Sciatic nerve (tissue), 2 donors: ENCODE results near the gene MED6. TPM values are rescaled to one million over a fixed set of nuclear protein-coding genes. Genes with fewer than 3 reads are reported as not detected.

Experiments used
- ATAC-seq: fragments of 200-7000 bp; cut with Tn5 transposase; one replicate; pipeline ENCODE4 v1.9.1; 2020; ENCODE audit warnings: mild to moderate bottlenecking, moderate library complexity
- DNase-seq: peaks from one replicate; pipeline ENCODE4 v3.0.0-alpha.2; 2020; ENCODE audit warnings: low spot score
- intact Hi-C: fragments of 100-400 bp; cut with DNase I; formaldehyde crosslinking; loops from one replicate; pipeline ENCODE4 v1.14.2; 2022
- total RNA-seq: library from RNA; stranded (reverse); fragmentation: NEBNext Ultra II Directional; extraction: Animal tissue kit (Norgen Biotek cat#: 25700); gene quantifications from one replicate; pipeline ENCODE4 v1.2.1, GENCODE V29; 2021
- donor health status: DM: no; HTN: no; CAD: no.
- donor health status: DM: no; HTN: no; CAD: no.

The MED6 gene
- total RNA-seq, result 44.7 TPM

- DNase-seq (peak; percentile 95), ATAC-seq (peak; percentile 100)
- intact Hi-C loops, result no loop called here
Observed at GRCh38 chr14:70600382-70601157, at the start of gene MED6. Gene MED6 (minus strand): TSS chr14:70600655. CDS start chr14:70600637, 18 bp downstream.

GRCh38 chr14:70649803-70650202, 49.3 kb upstream of the MED6 start:
- ATAC-seq, result no peak

GRCh38 chr14:70648346-70648745, 47.9 kb upstream of the MED6 start:
- no peak for DNase-seq
- ATAC-seq, result no peak
- intact Hi-C loops, result no loop called here

More at GRCh38 chr14:70649803-70650202, 49.3 kb upstream of the MED6 start:
- no peak for DNase-seq
- intact Hi-C loops, result no loop called here

GRCh38 chr14:70646705-70647104, 46.2 kb upstream of the MED6 start:
- intact Hi-C loops, result no loop called here
- ATAC-seq (no peak), DNase-seq (no peak)

- DNase-seq (no peak), ATAC-seq (no peak)
- intact Hi-C loops, result no loop called here
Observed at GRCh38 chr14:70645892-70646291, 45.4 kb upstream of the MED6 start.

DNA sequence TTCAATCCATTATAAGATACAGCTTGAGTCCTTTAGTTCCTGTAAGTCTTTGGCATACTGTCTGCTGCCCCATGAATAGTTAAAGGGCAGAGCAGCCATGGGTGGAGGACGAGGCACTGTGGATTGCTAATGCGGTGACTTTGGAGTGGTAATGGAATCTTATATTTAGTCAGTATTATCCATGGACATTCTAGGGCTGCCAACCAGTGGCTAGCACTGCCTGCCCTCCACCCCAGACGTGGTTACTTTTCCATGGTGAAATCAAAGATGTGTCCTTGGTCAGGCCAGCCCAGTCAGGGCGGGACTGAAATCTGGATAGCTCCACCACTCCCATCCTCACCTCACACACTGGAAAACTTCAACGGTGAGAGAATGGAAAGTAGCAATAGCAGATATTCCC, 43.5 kb upstream of the MED6 start:
- DNase-seq (no peak), ATAC-seq (no peak)
- intact Hi-C loops, result no loop called here

DNA sequence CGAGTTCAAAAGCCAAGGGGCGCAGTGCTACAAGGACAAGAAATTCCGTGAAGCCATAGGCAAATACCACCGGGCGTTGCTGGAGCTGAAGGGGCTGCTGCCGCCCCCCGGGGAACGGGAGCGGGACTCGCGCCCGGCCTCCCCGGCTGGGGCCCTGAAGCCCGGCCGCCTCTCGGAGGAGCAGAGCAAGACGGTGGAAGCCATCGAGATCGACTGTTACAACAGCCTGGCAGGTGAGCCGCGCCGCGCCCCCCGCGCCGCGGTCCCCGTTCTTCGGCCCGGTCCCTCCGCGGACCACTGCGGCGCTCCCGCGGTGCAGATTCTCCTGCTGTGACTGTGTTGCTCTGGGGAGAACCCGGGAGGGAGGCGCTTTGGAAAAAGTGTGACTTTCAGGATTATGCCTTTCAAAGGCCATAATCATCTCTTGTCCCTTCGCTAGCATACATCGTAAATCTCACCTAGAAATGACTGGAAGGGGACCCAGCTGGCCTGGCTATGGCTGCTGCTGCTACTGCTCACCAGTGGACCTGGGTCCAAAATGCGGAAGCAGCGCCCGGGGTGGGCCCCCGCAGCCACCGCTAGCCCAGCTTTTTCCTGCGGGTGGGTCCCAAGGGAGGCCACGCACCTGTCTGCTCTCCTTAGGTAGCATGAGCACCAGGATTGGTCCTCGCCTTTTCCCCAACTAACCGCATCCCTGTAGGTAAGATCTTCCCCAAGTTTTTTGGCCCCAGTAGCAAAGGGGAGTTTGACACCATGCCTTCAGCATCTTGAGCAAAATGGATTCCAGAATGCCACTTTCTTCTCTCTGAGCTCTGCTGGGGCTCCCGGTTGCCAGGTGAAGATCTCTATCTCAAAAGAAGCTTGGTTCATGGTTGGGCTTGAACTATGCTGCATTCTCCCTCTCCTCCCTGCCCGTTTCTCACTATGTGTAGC, 42.1 kb upstream of the MED6 start:
- ATAC-seq (no peak), DNase-seq (no peak)
- intact Hi-C loops, result no loop called here

DNA sequence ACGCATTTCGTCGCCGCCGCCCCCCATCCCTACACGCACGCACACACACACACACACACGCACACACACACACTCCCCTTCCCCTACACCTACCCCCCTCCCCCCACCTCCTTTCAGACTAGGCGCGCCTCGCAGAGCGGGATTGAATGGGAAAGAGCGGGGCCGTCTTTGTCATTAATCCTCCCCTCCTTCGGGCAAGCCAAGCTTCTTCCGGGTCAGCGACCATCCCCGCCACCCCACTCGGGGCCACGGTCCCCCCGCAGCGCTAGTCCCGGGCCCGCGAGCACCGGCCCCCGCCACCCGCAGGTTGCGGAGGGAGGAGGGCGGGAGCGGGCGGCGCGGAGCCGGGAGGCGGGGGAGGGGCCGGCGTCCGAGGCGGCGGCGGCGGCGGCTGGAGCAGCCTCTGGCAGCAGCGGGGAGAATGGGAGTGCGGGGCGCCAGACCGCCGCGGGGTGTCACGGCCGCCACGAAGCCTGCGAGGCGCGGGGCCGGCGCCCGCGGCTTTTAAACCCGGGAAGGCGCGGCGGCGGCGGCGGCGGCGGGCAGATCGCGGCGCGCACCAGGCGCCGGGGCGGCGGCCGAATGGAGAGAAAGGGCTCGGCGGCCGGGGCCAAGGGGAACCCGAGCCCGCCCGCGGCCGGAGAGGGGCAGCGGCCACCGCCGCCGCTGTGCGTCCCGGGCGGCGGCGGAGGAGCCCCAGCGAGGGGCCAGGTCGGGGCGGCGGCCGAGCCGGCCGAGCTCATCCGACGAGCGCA, 41.3 kb upstream of the MED6 start, which contains the start of gene TTC9:
Gene TTC9, plus strand, starts transcription at position 369 of the 755 bp plus-strand sequence. Its CDS starts 214 bp downstream, at position 583.
- DNase-seq (no peak), ATAC-seq (no peak)
- intact Hi-C loops, result no loop called here

GRCh38 chr14:70640938-70641547, 40.6 kb upstream of the MED6 start:
- DNase-seq, result no peak
- intact Hi-C loops, result no loop called here
- ATAC-seq, result peak; percentile 49

- DNase-seq (no peak), ATAC-seq (no peak)
- intact Hi-C loops, result no loop called here
Observed at GRCh38 chr14:70638416-70638815, 38.0 kb upstream of the MED6 start.

DNA sequence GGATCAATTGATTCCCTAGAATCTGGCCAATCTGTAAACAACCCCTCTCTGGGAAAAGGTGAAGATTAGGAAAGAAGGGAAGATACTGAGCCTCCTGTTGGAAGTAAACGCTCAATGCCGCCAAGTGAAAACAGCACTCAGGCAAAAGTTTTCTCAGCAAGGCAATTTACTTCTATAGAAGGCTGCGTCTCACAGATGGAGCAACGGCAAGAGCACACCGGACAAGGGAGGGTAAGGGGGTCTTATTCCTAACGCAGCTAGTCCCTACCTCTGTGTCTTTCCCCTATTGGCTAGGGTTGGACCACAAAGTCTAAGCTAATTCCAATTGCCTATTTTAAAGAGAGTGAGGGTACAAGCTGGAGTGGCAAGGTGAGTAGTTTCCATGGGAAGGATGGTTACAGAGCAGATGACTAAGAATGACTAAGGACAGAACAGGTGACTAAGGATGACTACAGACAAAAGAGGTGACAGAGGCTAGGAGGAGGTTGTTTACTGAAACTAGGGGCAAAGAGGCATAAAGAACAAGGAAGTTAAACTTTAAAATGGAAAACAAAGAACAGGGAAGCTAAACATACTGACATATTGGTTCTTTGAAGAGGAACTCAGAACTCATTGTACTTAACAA, 35.6 kb upstream of the MED6 start:
- intact Hi-C loops, result no loop called here
- DNase-seq (no peak), ATAC-seq (no peak)

- ATAC-seq, result no peak
- intact Hi-C loops, result no loop called here
- no peak for DNase-seq
Observed at GRCh38 chr14:70631948-70632347, 31.5 kb upstream of the MED6 start.

GRCh38 chr14:70624972-70625371, 24.5 kb upstream of the MED6 start:
- intact Hi-C loops, result loop anchor here (5.0 kb wide), 1 partner anchor 92 kb away; no protein-coding TSS in a partner anchor
- no peak for DNase-seq
- ATAC-seq, result no peak

- DNase-seq (no peak), ATAC-seq (no peak)
- intact Hi-C loops, result loop anchor here (5.0 kb wide), 1 partner anchor 95 kb away; no protein-coding TSS in a partner anchor
Observed at GRCh38 chr14:70622111-70622712, 21.8 kb upstream of the MED6 start.

- no peak for DNase-seq
- ATAC-seq, result no peak
- intact Hi-C loops, result loop anchor here (5.0 kb wide), 1 partner anchor 98 kb away; no protein-coding TSS in a partner anchor
Observed at GRCh38 chr14:70619708-70620107, 19.3 kb upstream of the MED6 start.

GRCh38 chr14:70618314-70618713, 17.9 kb upstream of the MED6 start:
- ATAC-seq, result no peak
- no peak for DNase-seq
- intact Hi-C loops, result no loop called here

DNA sequence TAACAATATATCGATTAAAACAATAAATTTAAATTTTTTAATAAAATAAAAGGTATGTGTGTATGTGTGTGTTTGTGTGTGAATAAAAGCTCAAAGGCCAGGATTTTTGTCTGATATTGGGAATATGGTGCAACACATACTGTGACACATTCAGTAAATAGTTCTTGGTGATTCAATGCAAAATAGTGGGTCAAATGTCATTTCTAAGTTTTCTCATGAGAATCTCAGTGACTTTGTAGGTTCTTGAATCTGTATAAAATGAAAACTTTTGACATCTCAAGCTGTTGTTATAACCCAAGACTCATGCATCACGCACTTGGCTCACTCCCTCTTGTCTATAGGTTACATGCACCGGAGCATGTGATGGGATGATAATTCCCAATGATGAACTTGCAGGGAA, 16.2 kb upstream of the MED6 start:
- DNase-seq (no peak), ATAC-seq (no peak)
- intact Hi-C loops, result no loop called here

DNA sequence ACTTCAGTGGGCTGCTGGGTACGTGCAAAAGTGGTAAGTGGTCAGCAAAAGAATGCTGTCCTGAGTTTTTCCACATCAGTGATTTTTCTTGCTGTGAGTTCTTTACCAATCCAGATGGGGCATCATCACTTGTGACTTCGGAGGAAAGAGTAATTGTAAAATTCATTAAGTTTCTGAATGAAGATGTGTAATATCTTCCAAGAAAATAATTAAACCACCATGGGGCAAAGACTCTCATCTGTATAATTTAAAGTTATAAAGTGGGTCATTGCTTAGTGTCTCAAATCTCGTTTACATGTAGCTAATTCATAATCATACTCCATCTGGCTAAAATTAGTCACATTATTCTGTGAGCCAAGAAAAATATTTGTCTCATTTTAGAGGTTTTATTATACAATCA, 10.8 kb upstream of the MED6 start:
- DNase-seq, result no peak
- intact Hi-C loops, result no loop called here
- no peak for ATAC-seq
